Measurements from ENCODE around the gene EIF3D.
A peak's percentile ranks its signal among the peaks of the same experiment; 100 is the strongest.
"Not testable (repeated sequence)": the region's sequence is repeated elsewhere in the genome, so short reads cannot be mapped to it uniquely, and the experiment has no call there.

The EIF3D gene

GRCh38 chr22:36548606-36549005 lies 19.6 kb upstream of the EIF3D start:
- DNase-seq (ENCODE audit: low read depth): no peak

GRCh38 chr22:36546932-36547331 lies 18.0 kb upstream of the EIF3D start:
- no peak for DNase-seq (ENCODE audit: low read depth)

- DNase-seq (ENCODE audit: low read depth): no peak
These were observed 17.3 kb upstream of the EIF3D start for GRCh38 chr22:36546092-36546804.

- no peak for DNase-seq (ENCODE audit: low read depth)
These were observed 15.2 kb upstream of the EIF3D start for GRCh38 chr22:36544107-36544620.

- peak; percentile 18 for DNase-seq (ENCODE audit: low read depth)
These were observed 13.0 kb upstream of the EIF3D start for GRCh38 chr22:36541831-36542411.

- no peak for DNase-seq (ENCODE audit: low read depth)
These were observed 12.1 kb upstream of the EIF3D start for GRCh38 chr22:36540867-36541642.

- DNase-seq (ENCODE audit: low read depth): no peak
These were observed 9.6 kb upstream of the EIF3D start for GRCh38 chr22:36538529-36538928.

- DNase-seq (ENCODE audit: low read depth): no peak
These were observed 7.8 kb upstream of the EIF3D start for GRCh38 chr22:36536717-36537116.

GRCh38 chr22:36533320-36533719 lies 4.4 kb upstream of the EIF3D start:
- DNase-seq (ENCODE audit: low read depth): not testable (repeated sequence)

GRCh38 chr22:36532466-36532865 lies 3.5 kb upstream of the EIF3D start:
- DNase-seq (ENCODE audit: low read depth): no peak

- no peak for DNase-seq (ENCODE audit: low read depth)
These were observed 625 bp downstream of the EIF3D start for GRCh38 chr22:36528341-36528740.

GRCh38 chr22:36522662-36523061 lies 6.3 kb downstream of the EIF3D start:
- no peak for DNase-seq (ENCODE audit: low read depth)

GRCh38 chr22:36520423-36520822 lies 8.5 kb downstream of the EIF3D start:
- no peak for DNase-seq (ENCODE audit: low read depth)

GRCh38 chr22:36519906-36520305 lies 9.1 kb downstream of the EIF3D start:
- not testable (repeated sequence) for DNase-seq (ENCODE audit: low read depth)

- DNase-seq (ENCODE audit: low read depth): no peak
These were observed 14.2 kb downstream of the EIF3D start for GRCh38 chr22:36514766-36515165.

- no peak for DNase-seq (ENCODE audit: low read depth)
These were observed 16.0 kb downstream of the EIF3D start for GRCh38 chr22:36512991-36513390.

- no peak for DNase-seq (ENCODE audit: low read depth)
These were observed 16.6 kb downstream of the EIF3D start for GRCh38 chr22:36512333-36512732.

- DNase-seq (ENCODE audit: low read depth): no peak
These were observed 17.7 kb downstream of the EIF3D start for GRCh38 chr22:36510966-36511881.

GRCh38 chr22:36510384-36510783 lies 18.6 kb downstream of the EIF3D start:
- DNase-seq (ENCODE audit: low read depth): no peak

- no peak for DNase-seq (ENCODE audit: low read depth)
These were observed 21.4 kb downstream of the EIF3D start for GRCh38 chr22:36507518-36508010.

GRCh38 chr22:36506637-36507517 lies 22.1 kb downstream of the EIF3D start, which contains the start of gene FOXRED2:
Gene FOXRED2, minus strand, starts transcription at chr22:36507040. Its CDS starts 618 bp downstream, at chr22:36506422.
- peak; percentile 84 for DNase-seq (ENCODE audit: low read depth)
